Dedifferentiated amniotic fluid mesenchymal stem cell (primary cell): Measurements from ENCODE around the gene PCID2.
A peak's percentile ranks its signal among the peaks of the same experiment; 100 is the strongest.

Experiments used
- DNase-seq: peaks from one replicate; pipeline ENCODE4 v3.0.0-alpha.2; 2016; ENCODE audit errors: extremely low spot score

PCID2 gene

GRCh38 chr13:113219256-113219940 lies 10.9 kb upstream of the PCID2 start:
- no peak for DNase-seq

- DNase-seq, result no peak
These were observed 10.1 kb upstream of the PCID2 start for GRCh38 chr13:113218586-113218985.

- peak; percentile 58 for DNase-seq
These were observed 8.0 kb upstream of the PCID2 start for GRCh38 chr13:113216254-113217048.

- no peak for DNase-seq
These were observed 3.3 kb upstream of the PCID2 start for GRCh38 chr13:113211774-113212173.

GRCh38 chr13:113210833-113211232 lies 2.4 kb upstream of the PCID2 start:
- DNase-seq, result no peak

- DNase-seq, result peak; percentile 72
These were observed 1.4 kb upstream of the PCID2 start for GRCh38 chr13:113209759-113210421.

- DNase-seq, result peak; percentile 47
These were observed 878 bp upstream of the PCID2 start, which contains the start of gene CUL4A for GRCh38 chr13:113209336-113209758. CUL4A (plus strand) TSS chr13:113209613; CDS start chr13:113209628, 15 bp downstream.

- DNase-seq, result peak; percentile 15
These were observed 514 bp downstream of the PCID2 start for GRCh38 chr13:113207890-113208420.

GRCh38 chr13:113207460-113207859 lies 1.0 kb downstream of the PCID2 start:
- DNase-seq, result no peak

- peak; percentile 28 for DNase-seq
These were observed 3.0 kb downstream of the PCID2 start for GRCh38 chr13:113205428-113205931.

- no peak for DNase-seq
These were observed 4.1 kb downstream of the PCID2 start for GRCh38 chr13:113204378-113204734.

- no peak for DNase-seq
These were observed 4.7 kb downstream of the PCID2 start for GRCh38 chr13:113203507-113204377.

GRCh38 chr13:113202912-113203311 lies 5.6 kb downstream of the PCID2 start:
- no peak for DNase-seq

- DNase-seq, result no peak
These were observed 6.7 kb downstream of the PCID2 start for GRCh38 chr13:113201815-113202214.

- DNase-seq, result no peak
These were observed 11.3 kb downstream of the PCID2 start for GRCh38 chr13:113196970-113197737.

- no peak for DNase-seq
These were observed 13.1 kb downstream of the PCID2 start for GRCh38 chr13:113195360-113195759.

- DNase-seq, result no peak
These were observed 15.6 kb downstream of the PCID2 start for GRCh38 chr13:113192902-113193301.

- no peak for DNase-seq
These were observed 16.2 kb downstream of the PCID2 start for GRCh38 chr13:113192279-113192678.

- DNase-seq, result no peak
These were observed 18.3 kb downstream of the PCID2 start for GRCh38 chr13:113190181-113190580.

GRCh38 chr13:113187883-113188665 lies 20.4 kb downstream of the PCID2 start:
- DNase-seq, result no peak
